WTC11 (cell line): ENCODE measurements around the gene CGNL1. TPM values are rescaled to one million over a fixed set of nuclear protein-coding genes. Genes with fewer than 3 reads are reported as not detected.

ENCODE experiments used
- ATAC-seq: fragments of 200-7000 bp; cut with Tn5 transposase; 2 replicates; pipeline ENCODE4 v1.10.0; 2021; ENCODE audit warnings: mild to moderate bottlenecking, moderate library complexity
- CTCF ChIA-PET: fragments of 300-600 bp; sonication (Branson Sonifier 250); formaldehyde crosslinking; loops from one replicate; lab custom pipeline; 2021; ENCODE audit warnings: antibody characterized with exemption; lab: Charles Lee
- POLR2A ChIA-PET: fragments of 350-600 bp; sonication (Branson Sonifier 250); formaldehyde crosslinking; loops from one replicate; lab custom pipeline; 2021; ENCODE audit warnings: antibody characterized with exemption; lab: Charles Lee
- DNase-seq: peaks from one replicate; pipeline ENCODE4 v3.0.0; 2021; ENCODE audit warnings: low spot score
- H3K27ac Mint-ChIP-seq: 2 replicates; pipeline ENCODE4 v1.8.0; 2021; ENCODE audit warnings: mixed read lengths
- H3K27me3 Mint-ChIP-seq: 2 replicates; pipeline ENCODE4 v1.8.0; 2021; ENCODE audit warnings: low read depth, mild to moderate bottlenecking, moderate library complexity, mixed read lengths
- H3K36me3 Mint-ChIP-seq: 2 replicates; pipeline ENCODE4 v1.8.0; 2021; ENCODE audit warnings: mixed read lengths
- H3K4me1 Mint-ChIP-seq: 2 replicates; pipeline ENCODE4 v1.8.0; 2022; ENCODE audit warnings: mixed read lengths
- H3K4me3 Mint-ChIP-seq: 2 replicates; pipeline ENCODE4 v1.8.0; 2021; ENCODE audit warnings: mild to moderate bottlenecking, moderate library complexity, mixed read lengths
- H3K9me3 Mint-ChIP-seq: 2 replicates; pipeline ENCODE4 v1.8.0; 2021; ENCODE audit warnings: mixed read lengths
- AR ChIP-seq: fragments of 250-450 bp; sonication (Bioruptor Pico); IDR thresholded peaks from 2 replicates; pipeline ENCODE4 v1.9.0; 2021; ENCODE audit warnings: mild to moderate bottlenecking
- ARID4B ChIP-seq: sonication (generic); formaldehyde crosslinking; IDR thresholded peaks from 2 replicates; pipeline ENCODE4 v1.8.0; 2023; ENCODE audit warnings: missing genetic modification reagents, mild to moderate bottlenecking, borderline replicate concordance
- ATF6 ChIP-seq: sonication (generic); formaldehyde crosslinking; IDR thresholded peaks from 2 replicates; pipeline ENCODE4 v1.8.1; 2023; ENCODE audit warnings: mild to moderate bottlenecking, missing genetic modification reagents
- CREM ChIP-seq: sonication (generic); formaldehyde crosslinking; IDR thresholded peaks from 2 replicates; pipeline ENCODE4 v1.8.1; 2022; ENCODE audit warnings: mild to moderate bottlenecking, missing genetic modification reagents, moderate library complexity
- E2F1 ChIP-seq: sonication (generic); formaldehyde crosslinking; IDR thresholded peaks from 2 replicates; pipeline ENCODE4 v1.8.0; 2022; ENCODE audit warnings: mild to moderate bottlenecking, missing genetic modification reagents
- GRHL2 ChIP-seq: fragments of 250-450 bp; sonication (Bioruptor Pico); IDR thresholded peaks from 2 replicates; pipeline ENCODE4 v1.8.0; 2022; ENCODE audit warnings: mild to moderate bottlenecking, moderate library complexity; ENCODE audit not compliant: insufficient replicate concordance, severe bottlenecking
- HMGXB4 ChIP-seq: sonication (generic); formaldehyde crosslinking; IDR thresholded peaks from 2 replicates; pipeline ENCODE4 v1.8.1; 2023; ENCODE audit warnings: mild to moderate bottlenecking, moderate library complexity, missing genetic modification reagents
- MAX ChIP-seq: sonication (generic); formaldehyde crosslinking; IDR thresholded peaks from 2 replicates; pipeline ENCODE4 v1.8.0; 2022; ENCODE audit warnings: mild to moderate bottlenecking, missing genetic modification reagents
- MLX ChIP-seq: sonication (generic); formaldehyde crosslinking; IDR thresholded peaks from 2 replicates; pipeline ENCODE4 v1.8.1; 2023; ENCODE audit warnings: mild to moderate bottlenecking, missing genetic modification reagents, moderate library complexity
- NFE2L1 ChIP-seq: sonication (generic); formaldehyde crosslinking; IDR thresholded peaks from 2 replicates; pipeline ENCODE4 v1.8.1; 2023; ENCODE audit warnings: missing genetic modification reagents
- NR2C2 ChIP-seq: sonication (generic); formaldehyde crosslinking; IDR thresholded peaks from 2 replicates; pipeline ENCODE4 v1.8.0; 2022; ENCODE audit warnings: mild to moderate bottlenecking, missing genetic modification reagents
- PREB ChIP-seq: sonication (generic); formaldehyde crosslinking; IDR thresholded peaks from 2 replicates; pipeline ENCODE4 v1.8.1; 2022; ENCODE audit warnings: mild to moderate bottlenecking, missing genetic modification reagents, moderate library complexity, borderline replicate concordance
- TCF7 ChIP-seq: sonication (generic); formaldehyde crosslinking; IDR thresholded peaks from 2 replicates; pipeline ENCODE4 v1.8.0; 2022; ENCODE audit warnings: mild to moderate bottlenecking, low read depth, missing genetic modification reagents, moderate library complexity
- ZNF138 ChIP-seq: sonication (generic); formaldehyde crosslinking; conservative IDR thresholded peaks from 2 replicates; pipeline ENCODE4 v1.8.1; 2022; ENCODE audit warnings: mild to moderate bottlenecking, moderate library complexity, missing genetic modification reagents
- ZNF219 ChIP-seq: sonication (generic); formaldehyde crosslinking; IDR thresholded peaks from 2 replicates; pipeline ENCODE4 v1.8.0; 2023; ENCODE audit warnings: missing genetic modification reagents, mild to moderate bottlenecking, borderline replicate concordance
- ZNF396 ChIP-seq: fragments of 250-450 bp; sonication (Bioruptor Pico); IDR thresholded peaks from 2 replicates; pipeline ENCODE4 v1.8.0; 2021; ENCODE audit warnings: mild to moderate bottlenecking, moderate library complexity, borderline replicate concordance
- ZNF423 ChIP-seq: fragments of 250-450 bp; sonication (Bioruptor Pico); IDR thresholded peaks from 2 replicates; pipeline ENCODE4 v2.1.2; 2022; ENCODE audit warnings: mild to moderate bottlenecking, moderate library complexity
- ZNF671 ChIP-seq: fragments of 250-450 bp; sonication (Bioruptor Pico); IDR thresholded peaks from 2 replicates; pipeline ENCODE4 v1.8.0; 2021; ENCODE audit warnings: mild to moderate bottlenecking
- total RNA-seq: library from RNA; stranded (reverse); gene quantifications from 3 replicates; pipeline ENCODE4 v1.2.3, GENCODE V29; 2021

The CGNL1 gene
- total RNA-seq, 1 experiment from 2014 or later, result 57.3 TPM

GRCh38 chr15:57589754-57590153 lies 213.4 kb downstream of the CGNL1 start:
- H3K27ac Mint-ChIP-seq, result no peak overlapping the region
- H3K27me3 Mint-ChIP-seq, result peaks cover 43% of the 10 kb centered on the region
- no peaks in the 10 kb centered on the region for H3K36me3 Mint-ChIP-seq
- H3K4me3 Mint-ChIP-seq, result no peak overlapping the region
- peaks cover 11% of the 10 kb centered on the region for H3K4me1 Mint-ChIP-seq
- H3K9me3 Mint-ChIP-seq, result no peaks in the 10 kb centered on the region
- POLR2A ChIA-PET, result no interaction called here
- no peak for ATAC-seq
- CTCF ChIA-PET, result interaction anchor here (1.4 to 1.5 kb wide), 2 partner anchors 30 to 48 kb away, joined by 4 read pairs; no protein-coding TSS in a partner anchor
- no peak for DNase-seq
- no peak for TF ChIP-seq ZNF671 (CRISPR knock-in tag)
- no peak for TF ChIP-seq MLX (CRISPR knock-in tag)
- no peak for TF ChIP-seq ZNF138 (CRISPR knock-in tag)
- no peak for TF ChIP-seq GRHL2 (CRISPR knock-in tag)
- TF ChIP-seq NR2C2 (CRISPR knock-in tag), result no peak
- TF ChIP-seq NFE2L1, result no peak
- no peak for TF ChIP-seq ZNF219 (CRISPR knock-in tag)
- TF ChIP-seq E2F1, result no peak
- no peak for TF ChIP-seq ARID4B (CRISPR knock-in tag)
- TF ChIP-seq ZNF423 (CRISPR knock-in tag), result no peak
- no peak for TF ChIP-seq MAX
- TF ChIP-seq HMGXB4, result no peak
- TF ChIP-seq ATF6 (CRISPR knock-in tag), result no peak
- no peak for TF ChIP-seq AR (CRISPR knock-in tag)
- no peak for TF ChIP-seq TCF7 (CRISPR knock-in tag)
- no peak for TF ChIP-seq ZNF396 (CRISPR knock-in tag)
- no peak for TF ChIP-seq CREM (CRISPR knock-in tag)
- TF ChIP-seq PREB (CRISPR knock-in tag), result no peak
- TF ChIP-seq, all 79 proteins: peak for 0
